HG03520 (cell line): ENCODE results near the gene CAMK1D.

Source experiments
- ATAC-seq: cut with Tn5 transposase; IDR thresholded peaks from one replicate; pipeline ENCODE4 v1.9.1; 2021; ENCODE audit warnings: mild to moderate bottlenecking, moderate library complexity; ENCODE audit not compliant: unreplicated experiment

Gene CAMK1D

GRCh38 chr10:12397941-12398340, 48.6 kb downstream of the CAMK1D start:
- no peak for ATAC-seq

DNA sequence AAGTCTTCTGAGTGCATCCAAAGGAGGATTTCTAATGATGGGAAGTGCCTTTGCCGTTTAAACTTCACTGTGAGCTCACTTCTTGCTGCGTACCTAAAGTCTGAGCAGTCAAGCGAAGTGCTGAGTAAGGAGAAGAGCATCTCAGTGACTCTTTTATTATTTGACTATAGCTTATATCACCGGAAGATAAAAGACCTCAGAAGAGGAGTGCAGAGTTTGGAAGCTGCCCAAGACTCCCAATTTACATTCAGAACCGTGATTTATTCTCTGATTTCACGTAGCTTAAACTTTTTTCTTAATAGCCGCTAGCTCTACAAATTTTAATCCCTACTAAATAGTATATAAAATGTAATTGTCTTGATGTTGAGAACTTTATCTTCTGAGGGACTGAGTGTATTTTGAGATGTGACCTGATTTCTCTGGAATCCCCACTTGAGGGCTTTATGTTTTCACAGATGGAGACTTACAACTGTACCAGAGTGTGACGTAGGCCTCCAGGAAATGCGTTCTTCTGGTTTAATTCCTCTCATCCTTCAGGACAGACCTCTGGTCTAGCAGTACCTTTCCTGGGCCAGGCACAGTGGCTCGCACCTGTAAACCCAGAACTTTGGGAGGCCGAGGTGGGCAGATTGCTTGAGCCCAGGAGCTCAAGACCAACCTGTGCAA, 51.1 kb downstream of the CAMK1D start:
- ATAC-seq: no peak

DNA sequence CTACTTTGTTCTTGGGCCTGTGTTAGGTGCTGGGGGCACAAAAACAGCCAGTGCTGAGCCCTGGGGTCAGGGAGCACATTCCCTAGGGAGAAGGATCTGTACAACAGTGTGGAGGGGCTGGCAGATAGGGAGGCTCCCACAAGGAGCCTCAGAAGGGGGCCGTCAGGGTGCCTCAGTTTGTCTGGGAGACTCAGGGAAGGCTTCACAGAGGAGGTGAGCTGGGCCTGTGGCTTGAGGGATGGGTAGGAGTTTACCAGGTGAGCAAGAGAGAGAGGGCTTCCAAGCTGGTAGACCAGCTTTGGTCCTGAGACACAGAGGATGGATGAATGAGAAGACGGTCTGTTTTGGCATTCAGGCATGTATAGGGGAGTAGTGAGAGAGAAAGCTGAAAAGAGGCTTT, 52.1 kb downstream of the CAMK1D start:
- ATAC-seq: no peak

GRCh38 chr10:12403119-12403518, 53.8 kb downstream of the CAMK1D start:
- ATAC-seq: no peak

DNA sequence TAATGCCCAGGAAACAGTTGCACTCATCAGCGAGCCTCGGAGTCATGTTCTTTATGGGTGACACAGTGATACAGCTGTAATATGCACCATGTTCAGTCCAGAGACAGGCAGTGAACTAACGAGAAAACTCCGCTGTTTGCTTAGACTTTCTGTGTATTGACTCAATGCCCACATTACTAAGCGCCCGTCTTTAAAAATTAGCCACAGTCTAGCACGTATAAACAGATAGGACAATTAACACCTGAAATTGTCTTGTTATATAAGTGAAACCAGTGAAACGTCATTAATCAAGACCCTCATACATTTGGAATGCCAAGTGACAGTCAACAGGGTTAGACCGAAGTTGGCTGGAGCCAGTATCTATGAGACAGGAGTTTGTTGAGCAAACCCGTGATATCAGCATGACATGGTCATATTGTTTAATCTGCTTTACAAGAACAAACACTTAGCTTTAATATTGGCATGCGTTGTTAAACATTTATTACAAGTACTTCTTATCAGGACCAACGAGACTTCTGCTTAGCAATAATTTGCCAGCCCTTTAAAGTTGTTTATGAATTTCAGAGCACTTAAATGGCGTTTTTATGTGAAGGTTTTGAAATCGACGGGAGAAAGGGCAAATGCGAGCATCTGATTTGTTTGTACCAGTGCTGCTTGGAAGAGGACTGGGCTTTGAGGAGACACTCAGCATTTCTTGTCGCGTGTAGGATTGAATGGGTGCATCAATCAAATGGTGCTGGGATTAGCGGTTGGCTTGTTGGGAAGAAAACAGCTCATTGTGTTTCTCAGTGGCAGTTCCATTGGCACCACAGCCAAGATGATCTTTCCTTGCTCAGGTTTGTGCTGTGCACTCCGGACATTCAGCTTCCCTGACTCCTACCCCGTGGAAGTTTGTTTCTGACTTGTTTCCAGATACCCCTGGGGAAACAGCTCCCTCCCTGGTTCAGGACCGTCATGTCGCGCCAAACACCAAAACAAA, 56.3 kb downstream of the CAMK1D start:
- no peak for ATAC-seq

GRCh38 chr10:12406764-12407400, 57.5 kb downstream of the CAMK1D start:
- ATAC-seq: no peak

DNA sequence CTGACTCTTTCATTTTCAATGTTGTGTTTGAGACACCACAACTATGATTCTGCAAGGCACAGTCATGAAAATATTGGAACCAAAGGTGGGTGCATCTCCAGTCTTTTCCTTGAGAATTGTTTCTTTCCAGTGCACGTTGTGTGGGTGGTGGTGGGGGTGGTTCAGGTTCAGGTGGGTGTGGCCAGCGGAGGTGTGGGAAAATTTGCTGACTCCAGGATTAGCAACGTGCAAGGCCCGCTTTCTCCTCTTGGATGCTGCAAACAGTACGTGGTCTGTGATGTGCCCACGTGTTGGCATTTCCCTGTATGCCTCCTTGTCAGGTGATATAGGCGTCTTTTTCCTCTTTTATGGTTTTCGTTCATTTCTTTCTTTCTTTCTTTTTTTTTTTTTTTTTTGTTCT, 59.1 kb downstream of the CAMK1D start:
- ATAC-seq: no peak

GRCh38 chr10:12409161-12409560, 59.8 kb downstream of the CAMK1D start:
- ATAC-seq: no peak

DNA sequence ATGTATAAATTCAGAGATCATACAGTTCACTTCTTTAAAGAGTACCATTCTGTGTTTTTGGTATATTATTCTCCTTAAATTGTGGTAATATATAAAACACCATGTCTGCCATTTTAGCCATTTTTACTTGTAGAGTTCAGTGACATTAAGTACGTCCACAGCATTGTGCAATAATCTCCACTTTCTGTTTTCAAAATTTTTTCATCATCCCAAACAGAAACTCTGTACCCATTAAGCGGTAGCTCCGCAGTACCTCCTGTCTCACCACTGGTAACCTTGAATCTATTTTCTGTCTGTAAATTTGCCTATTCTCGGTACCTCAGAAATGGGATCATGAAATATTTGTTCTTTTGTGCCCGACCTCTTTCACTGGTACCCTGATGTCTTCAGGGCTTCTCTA, 60.3 kb downstream of the CAMK1D start:
- ATAC-seq: no peak

DNA sequence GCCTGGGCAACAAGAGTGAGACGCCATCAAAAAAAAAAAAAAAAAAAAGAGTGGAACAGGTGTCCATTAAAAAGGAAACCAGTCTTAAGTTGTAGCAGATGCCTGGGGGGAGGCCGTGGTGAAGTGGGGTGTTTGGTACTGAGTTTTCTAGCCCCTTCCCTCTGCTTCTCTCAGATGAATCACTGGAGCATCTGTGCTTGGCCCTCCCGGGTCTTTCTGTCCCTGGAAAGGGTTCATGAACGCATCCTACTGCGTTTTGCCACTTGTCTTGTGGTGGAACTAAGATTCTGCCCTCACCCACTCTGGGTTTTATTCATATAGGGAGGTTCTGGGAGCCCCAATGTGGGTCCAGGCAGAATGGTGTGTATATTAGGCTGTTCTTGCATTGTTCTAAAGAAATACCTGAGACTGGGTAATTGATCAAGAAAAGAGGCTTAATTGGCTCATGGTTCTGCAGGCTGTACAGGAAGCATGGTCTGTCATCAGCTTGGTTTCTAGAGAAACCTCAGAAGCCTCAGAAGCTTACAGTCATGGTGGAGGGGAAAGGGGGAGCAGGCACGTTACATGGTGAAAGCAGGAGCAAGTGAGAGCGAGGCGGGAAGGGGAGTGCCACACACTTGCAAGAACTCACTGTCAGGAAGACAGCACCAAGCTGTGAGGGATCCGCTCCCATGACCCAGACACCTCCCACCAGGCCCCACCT, 63.5 kb downstream of the CAMK1D start:
- no peak for ATAC-seq

DNA sequence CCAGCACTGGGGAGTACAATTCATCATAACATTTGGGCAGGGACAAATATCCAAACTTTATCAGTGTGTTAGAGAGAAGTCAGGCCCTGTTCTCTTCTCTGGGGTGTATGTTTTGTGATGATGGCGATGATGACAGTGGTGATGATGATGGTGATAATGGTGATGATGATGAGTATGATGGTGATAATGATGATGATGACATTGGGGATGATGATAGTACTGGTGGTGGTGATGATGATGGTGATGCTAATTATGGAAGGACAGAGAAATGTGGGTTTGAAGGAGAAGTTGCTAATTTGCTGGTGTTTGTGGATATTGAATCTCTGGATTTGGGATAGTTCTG, 64.0 kb downstream of the CAMK1D start:
- ATAC-seq: no peak

DNA sequence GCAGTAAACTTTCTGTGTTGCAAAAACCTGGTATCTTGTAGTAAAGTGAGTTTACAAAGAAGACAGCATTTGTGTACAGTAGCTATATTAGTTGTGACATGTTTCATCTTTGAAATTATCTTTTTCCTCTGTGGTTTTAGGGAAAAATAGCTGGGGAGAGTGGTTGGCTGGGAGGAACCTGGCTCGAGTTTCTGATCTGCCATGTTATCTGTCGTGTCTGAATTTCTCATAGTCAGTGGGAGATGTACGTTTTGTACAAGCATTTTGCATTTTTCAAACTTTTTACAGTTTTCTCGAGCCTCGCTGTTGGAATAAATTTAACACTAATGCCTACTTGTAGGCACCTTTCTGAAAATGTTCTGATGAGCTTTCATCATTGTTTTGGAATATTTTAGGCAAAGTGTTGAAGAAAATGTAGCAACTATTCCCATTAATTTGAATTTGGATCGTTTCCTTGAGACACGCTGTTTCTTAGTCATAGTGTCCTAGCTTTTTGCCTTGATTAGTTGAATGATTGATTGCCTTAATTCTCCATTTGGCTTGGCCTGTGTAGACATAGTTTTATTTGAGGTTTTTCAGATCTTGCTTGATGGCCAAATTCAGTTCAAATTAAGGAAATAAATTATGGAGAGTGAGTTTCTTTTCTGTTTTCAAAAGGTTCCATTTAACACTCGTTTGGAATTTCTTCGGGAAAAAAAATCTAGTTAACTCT, 65.1 kb downstream of the CAMK1D start:
- no peak for ATAC-seq

DNA sequence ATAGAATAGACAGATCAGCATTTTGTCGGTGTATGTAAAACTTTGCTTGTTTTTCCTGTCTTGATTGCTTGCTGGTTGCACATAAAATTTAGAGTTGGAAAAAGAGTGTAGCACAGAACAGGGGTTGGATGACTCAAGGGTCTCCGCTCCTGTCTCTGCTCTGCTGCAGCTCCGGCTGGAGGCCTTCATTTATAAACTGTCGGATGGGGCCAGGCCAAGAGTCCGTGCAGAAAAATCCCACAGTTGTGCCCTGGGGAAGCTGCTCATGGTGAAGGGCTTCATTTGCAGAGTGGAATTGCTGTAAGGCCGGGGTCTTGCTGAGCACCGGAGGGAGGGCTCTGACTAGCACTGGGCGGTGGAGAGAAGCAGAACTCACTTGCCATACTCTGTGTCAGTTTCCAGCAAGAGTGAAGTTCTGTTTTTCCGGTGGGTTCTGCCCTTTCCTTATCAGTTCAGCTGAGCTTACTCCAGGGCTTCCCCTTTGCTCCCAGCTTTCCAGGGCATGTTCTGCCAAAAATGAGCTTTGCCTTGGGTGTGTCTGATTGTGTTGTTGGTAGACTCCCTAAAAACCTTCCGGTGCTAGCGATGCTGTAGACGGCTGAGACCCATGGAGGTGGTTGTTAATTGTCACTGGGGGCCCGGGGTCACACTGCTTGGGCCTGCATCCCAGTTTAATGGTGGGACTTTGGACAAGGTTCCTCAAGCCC, 67.2 kb downstream of the CAMK1D start:
- no peak for ATAC-seq

DNA sequence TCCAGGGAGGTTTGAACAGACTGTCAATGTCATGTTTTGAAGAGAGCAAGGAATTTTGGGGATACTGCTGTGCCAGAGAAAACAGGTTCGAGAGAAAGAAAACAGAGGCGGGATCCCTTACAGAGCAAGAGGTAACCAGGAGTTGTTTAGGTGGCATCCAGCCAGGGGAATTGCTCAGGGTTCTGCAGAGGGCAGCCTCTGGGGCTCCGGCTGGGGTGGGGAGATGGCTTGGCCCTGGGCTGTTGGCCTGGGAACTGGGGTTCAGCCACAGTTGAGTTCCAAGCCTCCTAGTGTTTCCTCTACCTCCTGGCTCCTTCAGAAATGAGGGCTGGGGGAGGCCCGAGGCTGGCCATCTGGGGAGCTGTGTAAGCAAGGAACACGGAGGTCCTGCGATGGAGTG, 68.0 kb downstream of the CAMK1D start:
- ATAC-seq: no peak

GRCh38 chr10:12418000-12418399, 68.7 kb downstream of the CAMK1D start:
- no peak for ATAC-seq

- no peak for ATAC-seq
Measured at GRCh38 chr10:12418725-12419261, 69.4 kb downstream of the CAMK1D start.

DNA sequence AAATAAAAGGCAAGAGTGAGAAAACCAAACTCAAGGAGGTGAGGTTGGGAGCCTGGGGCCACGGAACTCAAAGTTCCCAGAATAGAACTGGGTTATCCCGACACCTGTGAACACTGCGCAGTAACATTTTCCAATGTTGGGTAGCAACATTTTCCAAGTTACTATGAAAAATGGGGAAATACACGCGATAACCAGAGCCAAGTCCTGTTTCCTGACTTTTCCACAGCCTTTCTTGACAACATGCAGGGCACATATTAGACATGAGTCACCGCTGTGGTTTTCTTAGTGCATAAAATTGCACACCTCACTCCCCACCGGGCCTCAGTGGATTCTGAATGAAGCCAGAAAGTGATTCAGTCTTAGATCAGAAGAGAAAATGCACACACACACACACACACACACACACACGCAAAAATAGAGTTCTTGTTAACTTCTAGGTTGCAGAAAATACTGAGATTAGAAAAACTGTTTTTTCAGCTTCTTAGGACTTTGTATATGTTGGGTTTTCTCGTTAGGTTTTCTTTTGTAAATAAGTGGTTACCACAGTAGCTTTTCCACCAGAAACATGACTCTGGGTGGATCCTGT, 70.0 kb downstream of the CAMK1D start:
- ATAC-seq: no peak

DNA sequence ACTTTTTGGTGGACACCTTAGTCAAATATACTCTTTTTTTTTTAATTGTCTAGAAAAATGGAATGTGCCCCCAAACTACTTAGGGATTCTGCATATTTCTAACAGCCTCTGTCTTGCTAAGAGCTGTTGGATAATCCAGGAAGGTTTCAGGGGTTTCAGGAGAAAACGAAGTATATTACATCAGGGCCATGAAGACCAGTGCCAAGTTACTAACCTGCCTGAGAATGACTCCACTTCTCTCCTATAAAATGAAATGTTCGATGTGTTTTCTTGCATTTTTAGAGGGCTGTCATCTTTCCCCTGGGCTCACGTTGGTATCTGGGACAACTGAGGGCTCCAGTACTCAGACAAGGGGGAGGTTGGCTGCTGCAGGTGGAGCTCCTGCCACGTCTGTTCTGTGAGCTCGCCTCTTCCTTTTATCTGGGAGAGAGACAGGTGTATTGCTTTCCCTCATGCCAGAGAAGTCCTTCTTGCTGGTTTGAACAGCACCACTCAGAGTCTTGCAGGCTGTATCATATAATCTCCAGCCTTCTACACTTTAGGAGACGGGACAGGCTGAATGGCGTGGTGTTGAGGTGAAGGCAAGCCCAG, 71.3 kb downstream of the CAMK1D start:
- ATAC-seq: no peak

DNA sequence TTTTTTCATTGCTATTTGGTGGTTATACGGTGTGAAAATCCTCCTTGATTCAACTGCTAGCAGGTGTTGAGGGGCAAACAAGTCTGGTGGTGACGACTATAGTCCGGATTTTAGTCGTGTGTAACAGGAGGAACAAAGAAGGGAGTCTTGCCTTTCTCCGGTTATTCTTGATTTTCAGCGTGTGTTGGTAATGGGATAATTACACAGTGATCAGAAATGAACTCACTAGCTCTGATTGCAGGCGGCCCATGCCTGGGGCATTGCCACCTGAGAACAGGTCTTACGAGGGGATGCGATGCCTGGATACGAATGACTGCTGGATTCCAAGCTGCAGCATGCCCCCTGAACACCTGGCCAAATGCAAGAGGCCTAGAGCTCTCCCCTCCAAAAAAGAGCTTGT, 72.8 kb downstream of the CAMK1D start:
- no peak for ATAC-seq
